ENCODE measurements around the gene SRPK3.

The SRPK3 gene

DNA sequence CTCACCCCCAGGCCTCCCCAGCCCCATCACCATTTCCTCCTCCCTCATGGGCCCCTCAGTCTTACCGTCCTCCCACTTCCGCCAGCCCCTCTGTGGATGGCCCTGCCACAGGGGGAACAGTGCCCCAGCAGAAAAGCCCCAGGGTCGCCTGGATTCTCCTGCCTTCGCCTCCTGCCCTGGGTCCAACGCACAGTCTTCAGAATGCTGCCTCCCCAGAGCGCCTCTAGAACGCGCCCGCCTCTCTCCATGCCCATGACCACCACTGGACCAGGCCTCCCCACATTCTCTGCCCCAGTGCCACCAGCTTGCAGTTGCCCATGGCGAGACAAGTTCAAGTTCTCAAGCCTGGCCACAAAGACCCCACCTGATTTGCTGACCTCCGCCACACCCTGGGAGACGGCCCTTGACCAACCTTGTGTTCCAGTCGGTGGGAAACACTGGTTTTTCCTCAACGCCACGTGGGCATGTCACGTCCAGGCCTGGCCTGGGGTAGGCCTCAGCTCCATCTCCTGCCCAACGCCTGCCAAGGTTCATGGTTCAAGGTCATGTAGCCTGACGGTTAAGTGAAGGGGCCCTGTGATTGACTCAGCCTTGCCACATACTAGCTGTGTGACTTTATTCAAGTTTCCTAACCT, 17.4 kb upstream of the SRPK3 start:
- TF ChIP-seq, protein P1, sequence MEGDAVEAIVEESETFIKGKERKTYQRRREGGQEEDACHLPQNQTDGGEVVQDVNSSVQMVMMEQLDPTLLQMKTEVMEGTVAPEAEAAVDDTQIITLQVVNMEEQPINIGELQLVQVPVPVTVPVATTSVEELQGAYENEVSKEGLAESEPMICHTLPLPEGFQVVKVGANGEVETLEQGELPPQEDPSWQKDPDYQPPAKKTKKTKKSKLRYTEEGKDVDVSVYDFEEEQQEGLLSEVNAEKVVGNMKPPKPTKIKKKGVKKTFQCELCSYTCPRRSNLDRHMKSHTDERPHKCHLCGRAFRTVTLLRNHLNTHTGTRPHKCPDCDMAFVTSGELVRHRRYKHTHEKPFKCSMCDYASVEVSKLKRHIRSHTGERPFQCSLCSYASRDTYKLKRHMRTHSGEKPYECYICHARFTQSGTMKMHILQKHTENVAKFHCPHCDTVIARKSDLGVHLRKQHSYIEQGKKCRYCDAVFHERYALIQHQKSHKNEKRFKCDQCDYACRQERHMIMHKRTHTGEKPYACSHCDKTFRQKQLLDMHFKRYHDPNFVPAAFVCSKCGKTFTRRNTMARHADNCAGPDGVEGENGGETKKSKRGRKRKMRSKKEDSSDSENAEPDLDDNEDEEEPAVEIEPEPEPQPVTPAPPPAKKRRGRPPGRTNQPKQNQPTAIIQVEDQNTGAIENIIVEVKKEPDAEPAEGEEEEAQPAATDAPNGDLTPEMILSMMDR (conservative IDR thresholded peaks at IDR 0.05), result no peak
- H3K27ac ChIP-seq, result no peak overlapping the region

DNA sequence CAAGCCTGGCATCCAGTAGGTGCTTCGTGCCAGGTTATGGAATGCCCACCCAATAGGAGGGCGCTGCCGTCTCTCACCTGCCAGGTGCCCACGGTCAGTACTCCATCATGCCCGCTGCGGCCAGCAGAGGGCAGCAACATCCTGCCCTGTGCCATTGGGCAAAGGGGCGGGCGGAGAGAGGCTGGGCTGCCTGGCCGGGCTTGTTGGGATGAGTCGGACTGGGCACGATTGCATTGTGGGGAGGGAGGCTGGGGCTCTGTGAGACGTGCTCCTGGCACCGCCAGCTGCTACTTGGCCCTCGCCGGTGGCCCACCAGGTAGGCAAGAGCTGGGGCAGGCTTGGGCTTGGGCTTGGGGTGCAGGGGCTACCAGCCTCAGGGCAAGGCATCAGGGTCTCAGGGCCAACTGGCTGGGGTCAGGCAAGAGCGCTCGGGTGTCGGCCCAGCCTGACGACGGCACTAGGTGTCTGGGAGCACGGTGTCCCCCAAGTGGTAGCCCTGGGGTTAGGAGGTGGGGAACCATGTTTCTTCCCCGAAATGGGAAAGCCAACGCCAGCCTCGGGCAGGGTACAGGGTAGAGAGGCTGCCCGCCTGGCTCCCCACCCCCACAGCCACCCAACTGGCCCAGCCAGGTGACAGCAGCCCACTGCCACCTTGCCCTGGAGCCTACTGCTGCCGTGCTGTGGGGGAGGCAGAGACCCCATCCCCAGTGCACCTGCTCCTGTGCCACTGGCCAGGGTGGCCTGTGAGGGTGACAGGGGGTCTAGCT, 16.7 kb upstream of the SRPK3 start, which contains the start of gene PLXNB3:
TSS of gene PLXNB3 (plus strand) at position 261 of the 767 bp plus-strand sequence. CDS start 1,287 bp downstream, outside the sequence.
- TF ChIP-seq, protein P1 (conservative IDR thresholded peaks at IDR 0.05), result peak; percentile 92
- H3K27ac ChIP-seq, result peak within 1 kb of the TSS; percentile 80

DNA sequence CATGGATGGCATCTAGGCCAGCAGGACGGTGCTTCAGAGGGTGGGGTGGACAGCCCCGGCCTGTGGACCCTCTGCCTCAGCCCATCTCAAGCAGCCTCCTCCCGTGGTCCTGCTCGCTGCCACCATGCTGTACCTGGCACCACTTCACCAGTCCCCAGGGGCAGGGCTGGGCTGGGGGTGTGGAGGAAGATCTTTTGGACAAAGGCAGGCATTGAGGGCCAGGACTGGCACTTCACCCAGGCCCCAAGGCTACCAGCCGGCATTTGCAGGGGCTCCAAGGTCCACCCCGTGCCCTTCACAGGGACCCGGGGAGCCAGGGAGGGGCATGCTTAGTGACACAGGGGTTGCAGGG, 16.1 kb upstream of the SRPK3 start:
- TF ChIP-seq, protein P1 (conservative IDR thresholded peaks at IDR 0.05), result no peak
- H3K27ac ChIP-seq, result peak overlapping the region; percentile 80

DNA sequence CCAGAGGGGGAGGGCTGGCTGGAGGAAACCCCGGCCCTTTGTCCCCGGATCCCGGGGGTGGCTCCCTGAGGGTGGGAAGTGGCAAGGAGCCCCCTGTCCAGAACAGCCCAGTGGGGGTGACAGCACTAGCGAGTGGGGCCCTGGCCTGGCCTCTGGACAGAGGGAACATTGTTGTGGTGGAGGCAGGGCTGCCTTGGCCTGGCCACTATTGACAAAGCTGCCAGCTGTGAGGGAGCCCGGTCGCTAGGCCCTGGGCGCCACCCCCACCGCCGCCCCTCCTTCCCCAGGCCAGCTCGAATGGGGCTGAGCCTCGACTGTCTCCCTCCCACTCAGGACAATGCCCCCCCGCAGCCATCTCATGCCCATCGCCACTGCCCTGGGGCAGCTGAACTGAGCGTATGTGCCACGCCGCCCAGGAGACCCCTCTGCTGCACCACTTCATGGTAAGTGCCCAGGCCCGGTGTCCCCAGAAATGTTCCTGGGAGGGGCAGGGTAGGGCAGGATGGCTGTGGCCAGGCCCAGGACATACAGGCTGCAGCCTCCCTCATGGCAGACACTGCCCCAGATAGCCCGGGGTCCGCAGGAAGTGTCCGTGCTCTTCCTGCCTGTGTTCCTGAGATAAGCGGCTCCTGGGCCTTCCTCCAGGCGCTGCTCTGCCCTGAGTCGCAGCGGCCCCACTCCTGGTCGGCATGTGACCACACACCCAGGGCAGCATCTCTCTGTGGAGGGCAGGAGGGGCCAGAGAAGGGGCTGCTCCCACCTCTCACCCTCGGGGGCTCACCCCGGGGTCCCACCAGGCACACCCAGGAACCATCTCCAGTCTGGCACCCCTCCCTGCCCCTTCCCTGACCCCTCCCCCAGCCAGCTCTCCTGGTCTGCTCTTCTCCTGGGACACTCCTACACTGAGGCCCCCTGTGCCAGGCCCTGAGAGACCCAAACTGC, 15.4 kb upstream of the SRPK3 start:
- TF ChIP-seq, protein P1 (conservative IDR thresholded peaks at IDR 0.05), result no peak
- H3K27ac ChIP-seq, result peak overlapping the region; percentile 80

DNA sequence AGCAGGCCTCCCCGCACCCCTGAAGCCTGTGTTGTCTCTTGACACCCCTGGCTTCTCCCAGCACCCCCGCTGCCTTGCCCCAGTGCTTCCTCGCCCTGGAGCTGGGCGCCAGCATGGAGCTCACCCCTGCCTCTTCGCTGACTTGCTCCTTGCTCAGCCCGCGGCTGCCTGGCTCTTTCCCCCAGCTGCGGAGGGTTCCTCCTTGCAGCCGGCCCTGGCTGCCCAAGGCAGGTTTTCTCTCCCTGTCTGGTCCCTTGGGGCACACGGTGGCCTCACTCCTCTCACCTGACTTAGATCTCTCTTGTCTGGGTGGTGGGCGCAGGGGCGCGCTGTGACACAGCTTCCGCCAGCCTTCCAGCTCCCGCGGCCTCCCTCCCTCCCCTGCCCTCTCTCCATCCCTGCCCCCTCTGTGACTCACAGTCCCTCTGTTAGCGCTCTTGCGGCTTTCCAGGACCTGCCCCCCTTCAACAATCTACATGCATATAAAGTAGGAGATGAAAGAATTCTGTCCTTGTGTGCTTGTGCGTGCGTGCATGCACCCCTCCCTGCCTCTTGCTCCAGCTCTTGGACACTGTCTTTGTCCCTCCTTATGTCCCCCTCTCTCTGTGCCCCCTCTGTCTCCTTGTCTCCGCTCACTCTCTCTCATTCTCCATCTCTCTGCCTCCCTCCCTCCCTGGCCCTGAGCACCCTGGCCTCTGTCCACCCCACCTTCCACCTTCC, 14.6 kb upstream of the SRPK3 start:
- TF ChIP-seq, protein P1 (conservative IDR thresholded peaks at IDR 0.05), result no peak
- H3K27ac ChIP-seq, result peak overlapping the region; percentile 80

DNA sequence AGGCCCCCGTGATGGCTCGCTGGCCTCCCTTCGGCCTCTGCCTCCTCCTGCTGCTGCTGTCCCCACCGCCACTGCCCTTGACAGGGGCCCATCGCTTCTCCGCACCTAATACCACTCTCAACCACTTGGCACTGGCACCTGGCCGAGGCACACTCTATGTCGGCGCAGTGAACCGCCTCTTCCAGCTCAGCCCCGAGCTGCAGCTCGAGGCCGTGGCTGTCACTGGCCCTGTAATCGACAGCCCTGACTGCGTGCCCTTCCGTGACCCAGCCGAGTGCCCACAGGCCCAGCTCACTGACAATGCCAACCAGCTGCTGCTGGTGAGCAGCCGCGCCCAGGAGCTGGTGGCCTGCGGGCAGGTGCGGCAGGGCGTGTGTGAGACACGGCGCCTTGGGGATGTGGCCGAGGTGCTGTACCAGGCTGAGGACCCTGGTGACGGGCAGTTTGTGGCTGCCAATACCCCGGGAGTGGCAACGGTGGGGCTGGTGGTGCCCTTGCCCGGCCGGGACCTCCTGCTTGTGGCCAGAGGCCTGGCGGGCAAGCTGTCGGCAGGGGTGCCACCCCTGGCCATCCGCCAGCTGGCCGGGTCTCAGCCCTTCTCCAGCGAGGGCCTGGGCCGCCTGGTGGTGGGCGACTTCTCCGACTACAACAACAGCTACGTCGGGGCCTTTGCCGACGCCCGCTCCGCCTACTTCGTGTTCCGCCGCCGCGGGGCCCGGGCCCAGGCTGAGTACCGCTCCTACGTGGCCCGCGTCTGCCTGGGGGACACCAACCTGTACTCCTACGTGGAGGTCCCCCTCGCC, 13.8 kb upstream of the SRPK3 start:
- TF ChIP-seq, protein P1 (conservative IDR thresholded peaks at IDR 0.05), result no peak
- no peak overlapping the region for H3K27ac ChIP-seq

Data from VCaP (cell line).